Activated T-cell treated with anti-CD3 and anti-CD28 coated beads, Interleukin-2, amount 50 U/mL, for 4 hours (primary cell): Measurements from ENCODE around the gene ZNF213. TPM values are rescaled to one million over a fixed set of nuclear protein-coding genes. Genes with fewer than 3 reads are reported as not detected.
"Not testable (repeated sequence)": the region's sequence is repeated elsewhere in the genome, so short reads cannot be mapped to it uniquely, and the experiment has no call there.

Experiments used
- ATAC-seq, 2 donors: fragments of 200-7000 bp; cut with Tn5 transposase; one replicate each; pipeline ENCODE4 v1.10.0; 2021
- DNase-seq: peaks from one replicate; pipeline ENCODE4 v3.0.0-alpha.2; 2020
- H3K27me3 Mint-ChIP-seq: one replicate; pipeline ENCODE4 v1.8.0; 2021; ENCODE audit warnings: low read depth, mixed read lengths
- H3K36me3 Mint-ChIP-seq: one replicate; pipeline ENCODE4 v1.8.0; 2022; ENCODE audit warnings: mixed read lengths; ENCODE audit not compliant: insufficient read depth
- H3K4me1 Mint-ChIP-seq: one replicate; pipeline ENCODE4 v1.8.0; 2021; ENCODE audit warnings: low read depth, mixed read lengths
- H3K4me3 Mint-ChIP-seq: one replicate; pipeline ENCODE4 v1.8.0; 2021; ENCODE audit warnings: mild to moderate bottlenecking, moderate library complexity, mixed read lengths
- H3K9me3 Mint-ChIP-seq: one replicate; pipeline ENCODE4 v1.8.0; 2021; ENCODE audit warnings: mixed read lengths
- total RNA-seq, 3 donors: library from RNA; stranded (reverse); gene quantifications; one replicate each; pipeline ENCODE4 v1.2.1, GENCODE V29; 2021

The ZNF213 gene
- total RNA-seq, 3 donors from 2014 or later: 9.8 to 12.0 (median 9.9) TPM

- no peaks in the 10 kb centered on the region for H3K36me3 Mint-ChIP-seq
- peaks cover 22% of the 10 kb centered on the region for H3K9me3 Mint-ChIP-seq
- no peak overlapping the region for H3K4me3 Mint-ChIP-seq
- DNase-seq (no peak), ATAC-seq (no peak)
- peaks cover 5% of the 10 kb centered on the region for H3K27me3 Mint-ChIP-seq
- peaks cover 32% of the 10 kb centered on the region for H3K4me1 Mint-ChIP-seq
Observed at GRCh38 chr16:3155972-3156371, 21.1 kb downstream of the ZNF213 start.

- Mint-ChIP-seq H3K27me3 (peaks cover 4% of the 10 kb centered on the region), H3K4me1 (peaks cover 25% of the 10 kb centered on the region), H3K36me3 (no peaks in the 10 kb centered on the region), H3K4me3 (peak overlapping the region; percentile 79), H3K9me3 (peaks cover 20% of the 10 kb centered on the region)
- DNase-seq (peak; percentile 47), ATAC-seq (peak; percentile 5 to 23)
Observed at GRCh38 chr16:3157229-3158025, 22.6 kb downstream of the ZNF213 start.

GRCh38 chr16:3158026-3158509, 23.2 kb downstream of the ZNF213 start:
- DNase-seq (peak; percentile 23), ATAC-seq (peak; percentile 12 to 18)
- Mint-ChIP-seq H3K4me3 (peak overlapping the region; percentile 79), H3K4me1 (peaks cover 21% of the 10 kb centered on the region), H3K36me3 (no peaks in the 10 kb centered on the region), H3K27me3 (no peaks in the 10 kb centered on the region), H3K9me3 (peaks cover 15% of the 10 kb centered on the region)

GRCh38 chr16:3158510-3159314, 23.9 kb downstream of the ZNF213 start:
- Mint-ChIP-seq H3K36me3 (no peaks in the 10 kb centered on the region), H3K4me1 (peaks cover 22% of the 10 kb centered on the region), H3K9me3 (peaks cover 15% of the 10 kb centered on the region), H3K4me3 (peak overlapping the region; percentile 86), H3K27me3 (no peaks in the 10 kb centered on the region)
- DNase-seq (peak; percentile 96), ATAC-seq (peak; percentile 81 to 85)

- no peak overlapping the region for H3K4me3 Mint-ChIP-seq
- ATAC-seq (no peak), DNase-seq (no peak)
- H3K36me3 Mint-ChIP-seq: no peaks in the 10 kb centered on the region
- H3K4me1 Mint-ChIP-seq: peaks cover 28% of the 10 kb centered on the region
- H3K9me3 Mint-ChIP-seq: peaks cover 8% of the 10 kb centered on the region
- H3K27me3 Mint-ChIP-seq: no peaks in the 10 kb centered on the region
Observed at GRCh38 chr16:3161235-3162018, 26.6 kb downstream of the ZNF213 start.

GRCh38 chr16:3164121-3164991, 29.5 kb downstream of the ZNF213 start:
- H3K4me3 Mint-ChIP-seq: no peak overlapping the region
- DNase-seq (no peak), ATAC-seq (no peak)
- H3K27me3 Mint-ChIP-seq: no peaks in the 10 kb centered on the region
- H3K9me3 Mint-ChIP-seq: no peaks in the 10 kb centered on the region
- no peaks in the 10 kb centered on the region for H3K36me3 Mint-ChIP-seq
- H3K4me1 Mint-ChIP-seq: peaks cover 16% of the 10 kb centered on the region

GRCh38 chr16:3165111-3165822, 30.4 kb downstream of the ZNF213 start:
- Mint-ChIP-seq H3K36me3 (no peaks in the 10 kb centered on the region), H3K9me3 (no peaks in the 10 kb centered on the region), H3K4me1 (peaks cover 8% of the 10 kb centered on the region), H3K27me3 (no peaks in the 10 kb centered on the region), H3K4me3 (peak overlapping the region; percentile 56)
- DNase-seq (no peak), ATAC-seq (peak in 1 of 2 donors; percentile 19)

GRCh38 chr16:3166505-3166886, 31.7 kb downstream of the ZNF213 start:
- H3K36me3 Mint-ChIP-seq: no peaks in the 10 kb centered on the region
- H3K4me1 Mint-ChIP-seq: peaks cover 16% of the 10 kb centered on the region
- ATAC-seq: no peak
- DNase-seq: no peak
- no peak overlapping the region for H3K4me3 Mint-ChIP-seq
- H3K27me3 Mint-ChIP-seq: peaks cover 6% of the 10 kb centered on the region
- no peaks in the 10 kb centered on the region for H3K9me3 Mint-ChIP-seq

- peaks cover 19% of the 10 kb centered on the region for H3K27me3 Mint-ChIP-seq
- not testable (repeated sequence) for H3K4me3 Mint-ChIP-seq, H3K9me3 Mint-ChIP-seq, DNase-seq, H3K36me3 Mint-ChIP-seq, ATAC-seq
- peaks cover 25% of the 10 kb centered on the region for H3K4me1 Mint-ChIP-seq
Observed at GRCh38 chr16:3168729-3169128, 33.9 kb downstream of the ZNF213 start.

GRCh38 chr16:3170440-3171180, 35.8 kb downstream of the ZNF213 start:
- peaks cover 31% of the 10 kb centered on the region for H3K27me3 Mint-ChIP-seq
- ATAC-seq: peak; percentile 7 to 12
- no peaks in the 10 kb centered on the region for H3K9me3 Mint-ChIP-seq
- H3K36me3 Mint-ChIP-seq: no peaks in the 10 kb centered on the region
- peaks cover 29% of the 10 kb centered on the region for H3K4me1 Mint-ChIP-seq
- DNase-seq: no peak
- peak overlapping the region; percentile 76 for H3K4me3 Mint-ChIP-seq

- Mint-ChIP-seq H3K4me3 (peak overlapping the region; percentile 76), H3K27me3 (peaks cover 39% of the 10 kb centered on the region), H3K9me3 (no peaks in the 10 kb centered on the region), H3K36me3 (no peaks in the 10 kb centered on the region), H3K4me1 (peaks cover 31% of the 10 kb centered on the region)
- ATAC-seq: peak; percentile 71 to 74
- DNase-seq: peak; percentile 70
Observed at GRCh38 chr16:3171181-3171854, 36.5 kb downstream of the ZNF213 start.
